ENCODE data around the gene SPRED1. TPM values are rescaled to one million over a fixed set of nuclear protein-coding genes. Genes with fewer than 3 reads are reported as not detected.
A peak's percentile ranks its signal among the peaks of the same experiment; 100 is the strongest.

SPRED1 gene
- total and polyA plus RNA-seq, 12 donors = 4.9 to 31.3 (median 19.4) TPM

DNA sequence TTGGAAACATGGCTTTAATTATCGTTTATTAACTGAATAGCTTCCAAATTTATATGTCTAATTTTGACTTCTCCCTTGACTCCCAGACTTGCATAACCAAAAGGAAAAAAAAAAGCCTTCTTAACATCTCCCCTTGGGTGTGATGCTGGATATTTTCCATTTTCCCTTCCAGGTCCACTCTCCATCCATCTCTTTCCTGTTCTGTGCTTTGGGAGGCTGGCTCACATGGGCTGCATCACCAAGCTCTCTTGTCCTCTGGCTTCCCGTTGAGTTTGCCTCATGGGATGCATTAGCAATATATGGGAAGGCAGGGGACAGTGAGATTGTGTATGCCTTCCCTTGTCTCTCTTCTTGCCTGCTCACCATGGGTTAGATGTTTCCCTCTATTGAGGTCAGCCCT, 123.4 kb downstream of the SPRED1 start:
- peaks cover 0 to 9% of the 10 kb centered on the region in 2 donors for H3K4me1 ChIP-seq (replicated peaks in 1 of 2)
- H3K27me3 ChIP-seq = no peaks in the 10 kb centered on the region
- no peak overlapping the region for H3K4me3 ChIP-seq
- H3K9me3 ChIP-seq (replicated peaks in 1 of 3) = no peaks in the 10 kb centered on the region
- DNase-seq = no peak
- 65 to 84% (median 72%) methylated on average over 2 of the region's 2 CpGs for WGBS, 4 donors
- H3K27ac ChIP-seq = no peak overlapping the region
- intact Hi-C loops (cut with DNase I) = no loop called here
- H3K36me3 ChIP-seq (replicated peaks in 1 of 2) = no peaks in the 10 kb centered on the region
- no peak for TF ChIP-seq POLR2A (IDR thresholded peaks at IDR 0.05)
- TF ChIP-seq CTCF (IDR thresholded peaks at IDR 0.05) = no peak

GRCh38 chr15:38377636-38378035, 125.0 kb downstream of the SPRED1 start:
- intact Hi-C loops (cut with DNase I) = no loop called here
- peak overlapping the region in 2 of 5 donors; percentile 1 to 61 for H3K27ac ChIP-seq
- no peak for DNase-seq

GRCh38 chr15:38378161-38378560, 125.5 kb downstream of the SPRED1 start:
- TF ChIP-seq POLR2A (IDR thresholded peaks at IDR 0.05) = no peak
- TF ChIP-seq CTCF (IDR thresholded peaks at IDR 0.05) = no peak
- intact Hi-C loops (cut with DNase I) = no loop called here
- H3K4me1 ChIP-seq (replicated peaks in 1 of 2) = peaks cover 0 to 9% of the 10 kb centered on the region in 2 donors

More at GRCh38 chr15:38377636-38378035, 125.0 kb downstream of the SPRED1 start:
- Histone ChIP-seq H3K4me1 (replicated peaks in 1 of 2) (peaks cover 0 to 9% of the 10 kb centered on the region in 2 donors), H3K9me3 (replicated peaks in 1 of 3) (peaks cover 0 to 6% (median 0%) of the 10 kb centered on the region in 3 donors), H3K36me3 (replicated peaks in 1 of 2) (no peaks in the 10 kb centered on the region), H3K27me3 (no peaks in the 10 kb centered on the region), H3K4me3 (no peak overlapping the region)
- WGBS, 4 donors = 40 to 53% (median 47%) methylated on average over 1 of the region's 1 CpG
- no peak for TF ChIP-seq CTCF (IDR thresholded peaks at IDR 0.05)
- no peak for TF ChIP-seq POLR2A (IDR thresholded peaks at IDR 0.05)

DNA sequence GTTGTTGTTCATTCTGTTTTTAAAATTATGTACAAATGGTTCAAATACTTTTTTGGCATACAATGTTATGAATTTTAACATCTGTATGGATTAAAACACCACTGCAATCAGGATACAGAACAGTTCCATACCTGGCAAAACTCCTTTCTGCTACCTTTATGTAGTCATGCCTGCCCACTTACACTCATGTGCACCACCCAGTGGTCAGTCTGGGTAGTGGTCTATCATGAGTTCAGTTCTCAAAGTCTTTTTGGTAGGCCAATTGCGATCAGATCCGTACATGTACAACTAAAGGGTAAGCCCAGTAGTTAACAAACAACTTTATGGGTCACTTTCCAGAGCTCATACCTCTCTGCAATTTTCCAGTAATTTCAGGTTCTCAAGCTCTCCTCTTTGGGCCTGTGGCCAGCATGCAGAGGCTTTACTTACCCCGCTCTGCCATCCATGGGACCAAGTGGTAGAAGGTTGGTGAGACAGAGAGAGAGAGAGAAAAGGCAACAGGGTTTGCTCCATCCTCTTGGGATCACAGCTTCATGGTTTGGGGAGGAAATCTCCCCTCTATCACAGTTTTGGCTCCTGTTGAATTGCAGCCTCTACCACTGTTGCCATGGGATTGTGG, 137.4 kb downstream of the SPRED1 start:
- no peaks in the 10 kb centered on the region for H3K27me3 ChIP-seq
- H3K27ac ChIP-seq = no peak overlapping the region
- 62 to 74% (median 69%) methylated on average over 3 of the region's 3 CpGs for WGBS, 4 donors
- no peaks in the 10 kb centered on the region for H3K9me3 ChIP-seq (replicated peaks in 1 of 3)
- H3K4me1 ChIP-seq (replicated peaks in 1 of 2) = no peaks in the 10 kb centered on the region
- peak; percentile 52 to 84 (median 66) for DNase-seq
- no peaks in the 10 kb centered on the region for H3K36me3 ChIP-seq (replicated peaks in 1 of 2)
- TF ChIP-seq POLR2A (IDR thresholded peaks at IDR 0.05) = no peak
- TF ChIP-seq CTCF (IDR thresholded peaks at IDR 0.05) = peak; percentile 65 to 84 (median 72)
- intact Hi-C loops (cut with DNase I) = loop anchor here (10.0 kb wide), 2 partner anchors 385 to 395 kb away; no protein-coding TSS in a partner anchor
- no peak overlapping the region for H3K4me3 ChIP-seq

More at GRCh38 chr15:38378161-38378560, 125.5 kb downstream of the SPRED1 start:
- Histone ChIP-seq H3K36me3 (replicated peaks in 1 of 2) (no peaks in the 10 kb centered on the region), H3K4me3 (no peak overlapping the region), H3K9me3 (replicated peaks in 1 of 3) (peaks cover 0 to 9% (median 0%) of the 10 kb centered on the region in 3 donors), H3K27me3 (no peaks in the 10 kb centered on the region), H3K27ac (peak overlapping the region in 2 of 5 donors; percentile 1 to 61)
- DNase-seq = peak; percentile 25 to 71 (median 26)
- 24 to 42% (median 32%) methylated on average over 10 of the region's 10 CpGs for WGBS, 4 donors
